WTC11 (cell line): ENCODE measurements around the gene CELSR1. TPM values are rescaled to one million over a fixed set of nuclear protein-coding genes. Genes with fewer than 3 reads are reported as not detected.

Experiments
- ATAC-seq: fragments of 200-7000 bp; cut with Tn5 transposase; 2 replicates; pipeline ENCODE4 v1.10.0; 2021; ENCODE audit warnings: mild to moderate bottlenecking, moderate library complexity
- CTCF ChIA-PET: fragments of 300-600 bp; sonication (Branson Sonifier 250); formaldehyde crosslinking; loops from one replicate; lab custom pipeline; 2021; ENCODE audit warnings: antibody characterized with exemption; lab: Charles Lee
- POLR2A ChIA-PET: fragments of 350-600 bp; sonication (Branson Sonifier 250); formaldehyde crosslinking; loops from one replicate; lab custom pipeline; 2021; ENCODE audit warnings: antibody characterized with exemption; lab: Charles Lee
- DNase-seq: peaks from one replicate; pipeline ENCODE4 v3.0.0; 2021; ENCODE audit warnings: low spot score
- H3K27ac Mint-ChIP-seq: 2 replicates; pipeline ENCODE4 v1.8.0; 2021; ENCODE audit warnings: mixed read lengths
- H3K27me3 Mint-ChIP-seq: 2 replicates; pipeline ENCODE4 v1.8.0; 2021; ENCODE audit warnings: low read depth, mild to moderate bottlenecking, moderate library complexity, mixed read lengths
- H3K36me3 Mint-ChIP-seq: 2 replicates; pipeline ENCODE4 v1.8.0; 2021; ENCODE audit warnings: mixed read lengths
- H3K4me1 Mint-ChIP-seq: 2 replicates; pipeline ENCODE4 v1.8.0; 2022; ENCODE audit warnings: mixed read lengths
- H3K4me3 Mint-ChIP-seq: 2 replicates; pipeline ENCODE4 v1.8.0; 2021; ENCODE audit warnings: mild to moderate bottlenecking, moderate library complexity, mixed read lengths
- H3K9me3 Mint-ChIP-seq: 2 replicates; pipeline ENCODE4 v1.8.0; 2021; ENCODE audit warnings: mixed read lengths
- CDX4 ChIP-seq: fragments of 250-450 bp; sonication (Bioruptor Pico); IDR thresholded peaks from 2 replicates; pipeline ENCODE4 v1.9.0; 2021; ENCODE audit warnings: moderate library complexity, mild to moderate bottlenecking, inconsistent platforms, borderline replicate concordance
- CREB1 ChIP-seq: sonication (generic); formaldehyde crosslinking; IDR thresholded peaks from 2 replicates; pipeline ENCODE4 v1.8.0; 2023; ENCODE audit warnings: mild to moderate bottlenecking, missing genetic modification reagents
- ELF4 ChIP-seq: sonication (generic); formaldehyde crosslinking; IDR thresholded peaks from 2 replicates; pipeline ENCODE4 v1.8.1; 2022; ENCODE audit warnings: low read depth, mild to moderate bottlenecking, moderate library complexity, missing genetic modification reagents
- FOXK1 ChIP-seq: sonication (generic); formaldehyde crosslinking; IDR thresholded peaks from 2 replicates; pipeline ENCODE4 v1.8.0; 2022; ENCODE audit warnings: mild to moderate bottlenecking, moderate library complexity, missing genetic modification reagents
- GABPB1 ChIP-seq: sonication (generic); formaldehyde crosslinking; IDR thresholded peaks from 2 replicates; pipeline ENCODE4 v1.8.1; 2023; ENCODE audit warnings: mild to moderate bottlenecking, missing genetic modification reagents
- HMGA2 ChIP-seq: fragments of 250-450 bp; sonication (Bioruptor Pico); IDR thresholded peaks from 2 replicates; pipeline ENCODE4 v1.4.0; 2021; ENCODE audit warnings: mild to moderate bottlenecking, moderate library complexity
- NFYB ChIP-seq: sonication (generic); formaldehyde crosslinking; conservative IDR thresholded peaks from 2 replicates; pipeline ENCODE4 v1.8.0; 2022; ENCODE audit warnings: low read depth, missing genetic modification reagents
- PRDM15 ChIP-seq: sonication (generic); formaldehyde crosslinking; IDR thresholded peaks from 2 replicates; pipeline ENCODE4 v1.8.0; 2022; ENCODE audit warnings: missing genetic modification reagents
- STAT6 ChIP-seq: sonication (generic); formaldehyde crosslinking; conservative IDR thresholded peaks from 2 replicates; pipeline ENCODE4 v1.8.1; 2023; ENCODE audit warnings: mild to moderate bottlenecking, low read depth, missing genetic modification reagents, moderate library complexity
- TEAD4 ChIP-seq: sonication (generic); formaldehyde crosslinking; IDR thresholded peaks from 2 replicates; pipeline ENCODE4 v1.8.0; 2022; ENCODE audit warnings: mild to moderate bottlenecking, missing genetic modification reagents
- USF2 ChIP-seq: sonication (generic); formaldehyde crosslinking; IDR thresholded peaks from 2 replicates; pipeline ENCODE4 v1.8.1; 2023; ENCODE audit warnings: mild to moderate bottlenecking, missing genetic modification reagents, moderate library complexity
- ZNF232 ChIP-seq: sonication (generic); formaldehyde crosslinking; IDR thresholded peaks from 2 replicates; pipeline ENCODE4 v1.8.0; 2022; ENCODE audit warnings: mild to moderate bottlenecking, missing genetic modification reagents
- ZNF425 ChIP-seq: fragments of 250-450 bp; sonication (Bioruptor Pico); conservative IDR thresholded peaks from 2 replicates; pipeline ENCODE4 v1.9.0; 2021; ENCODE audit warnings: mild to moderate bottlenecking
- total RNA-seq: library from RNA; stranded (reverse); gene quantifications from 3 replicates; pipeline ENCODE4 v1.2.3, GENCODE V29; 2021

The CELSR1 gene
- total RNA-seq, 1 experiment from 2014 or later = 16.8 TPM

GRCh38 chr22:46518038-46518437, 19.4 kb downstream of the CELSR1 start:
- CTCF ChIA-PET = no interaction called here
- POLR2A ChIA-PET = interaction anchor here (0.7 kb wide), 1 partner anchor 150 kb away, joined by 3 read pairs; no protein-coding TSS in a partner anchor
- peak overlapping the region; percentile 11; the same call in 1 of the 2 replicates for H3K27ac Mint-ChIP-seq

GRCh38 chr22:46517255-46517761, 20.1 kb downstream of the CELSR1 start:
- Mint-ChIP-seq H3K4me1 (peaks cover 6% of the 10 kb centered on the region), H3K4me3 (no peak overlapping the region), H3K27ac (no peak overlapping the region), H3K27me3 (no peaks in the 10 kb centered on the region), H3K9me3 (no peaks in the 10 kb centered on the region), H3K36me3 (no peaks in the 10 kb centered on the region)
- ATAC-seq = no peak
- ChIA-PET POLR2A (interaction anchor here (0.7 kb wide), 1 partner anchor 151 kb away, joined by 3 read pairs; no protein-coding TSS in a partner anchor), CTCF (interaction anchor here (0.7 kb wide), 1 partner anchor 150 kb away, joined by 3 read pairs; no protein-coding TSS in a partner anchor)
- no peak for TF ChIP-seq ELF4
- TF ChIP-seq GABPB1 (CRISPR knock-in tag) = no peak
- no peak for TF ChIP-seq FOXK1 (CRISPR knock-in tag)
- TF ChIP-seq ZNF425 (CRISPR knock-in tag) = no peak
- TF ChIP-seq PRDM15 (CRISPR knock-in tag) = no peak
- TF ChIP-seq STAT6 (CRISPR knock-in tag) = no peak
- DNase-seq = no peak

More at GRCh38 chr22:46518038-46518437, 19.4 kb downstream of the CELSR1 start:
- H3K36me3 Mint-ChIP-seq = no peaks in the 10 kb centered on the region
- H3K9me3 Mint-ChIP-seq = no peaks in the 10 kb centered on the region
- no peak for ATAC-seq
- DNase-seq = no peak
- no peaks in the 10 kb centered on the region for H3K27me3 Mint-ChIP-seq
- TF ChIP-seq PRDM15 (CRISPR knock-in tag) = no peak
- TF ChIP-seq CREB1 (CRISPR knock-in tag) = no peak
- TF ChIP-seq ELF4 = no peak
- TF ChIP-seq NFYB = no peak
- TF ChIP-seq HMGA2 (CRISPR knock-in tag) = no peak
- no peak for TF ChIP-seq ZNF232
- no peak for TF ChIP-seq USF2 (CRISPR knock-in tag)
- TF ChIP-seq CDX4 (CRISPR knock-in tag) = no peak
- TF ChIP-seq TEAD4 (CRISPR knock-in tag) = no peak
- no peak overlapping the region for H3K4me3 Mint-ChIP-seq
- peaks cover 9% of the 10 kb centered on the region for H3K4me1 Mint-ChIP-seq
